ENCODE data around the gene POLA2.
"Not testable (repeated sequence)": the region's sequence is repeated elsewhere in the genome, so short reads cannot be mapped to it uniquely, and the experiment has no call there.

Gene POLA2

GRCh38 chr11:65327021-65327420 lies 65.3 kb downstream of the POLA2 start:
- no peak for DNase-seq

GRCh38 chr11:65329478-65329877 lies 67.7 kb downstream of the POLA2 start:
- DNase-seq = no peak

GRCh38 chr11:65329944-65330403 lies 68.2 kb downstream of the POLA2 start:
- DNase-seq = peak in 49 of 56 donors; percentile 17 to 96 (median 67)

GRCh38 chr11:65330544-65330943 lies 68.8 kb downstream of the POLA2 start:
- DNase-seq = no peak

DNA sequence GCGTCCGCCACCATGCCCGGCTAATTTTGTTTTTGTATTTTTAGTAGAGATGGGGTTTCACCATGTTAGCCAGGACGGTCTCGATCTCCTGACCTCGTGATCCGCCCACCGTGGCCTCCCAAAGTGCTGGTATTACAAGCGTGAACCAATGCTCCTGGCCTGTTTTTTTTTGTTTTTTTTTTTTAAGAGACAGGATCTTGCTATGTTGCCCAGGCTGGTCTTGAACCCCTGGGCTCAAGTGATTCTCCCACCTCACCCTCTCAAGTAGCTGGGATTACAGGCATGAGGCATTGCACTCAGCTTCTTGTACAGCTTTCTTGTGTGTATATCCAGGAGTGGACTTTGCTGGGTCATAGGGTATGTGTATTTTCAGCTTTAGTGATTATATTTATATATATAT lies 70.8 kb downstream of the POLA2 start:
- DNase-seq = not testable (repeated sequence)

GRCh38 chr11:65334696-65335295 lies 73.0 kb downstream of the POLA2 start:
- DNase-seq = no peak

DNA sequence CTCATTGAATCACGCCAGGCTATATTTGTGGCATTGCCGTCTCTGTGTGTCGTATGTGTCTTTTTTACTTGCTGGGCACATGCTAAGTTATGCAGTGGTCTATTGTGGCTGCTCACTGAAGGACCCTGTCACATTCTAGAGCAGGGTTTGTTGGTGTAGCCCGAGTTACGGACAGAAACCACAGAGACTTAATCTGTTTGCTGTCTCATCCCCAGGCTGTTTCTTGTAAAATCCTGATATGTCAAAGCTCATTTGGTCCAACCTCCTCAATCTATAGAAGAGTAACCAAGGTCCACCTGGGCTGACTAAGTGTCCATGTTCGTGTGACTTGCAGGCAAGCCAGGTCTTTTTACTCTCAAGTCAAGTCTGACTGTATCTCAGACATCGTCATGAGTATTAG lies 76.9 kb downstream of the POLA2 start:
- DNase-seq = no peak

GRCh38 chr11:65340226-65340625 lies 78.5 kb downstream of the POLA2 start:
- peak in 10 of 56 donors; percentile 14 to 50 (median 32) for DNase-seq

- no peak for DNase-seq
Observed at GRCh38 chr11:65341856-65342255, 80.1 kb downstream of the POLA2 start.
